WTC11 (cell line): ENCODE results near the gene CISH. TPM values are rescaled to one million over a fixed set of nuclear protein-coding genes. Genes with fewer than 3 reads are reported as not detected.
A peak's percentile ranks its signal among the peaks of the same experiment; 100 is the strongest.

Source experiments
- AFF4 ChIP-seq: sonication (generic); formaldehyde crosslinking; IDR thresholded peaks from 2 replicates; pipeline ENCODE4 v1.8.1; 2023; ENCODE audit warnings: mild to moderate bottlenecking, missing genetic modification reagents, borderline replicate concordance
- CREB1 ChIP-seq: sonication (generic); formaldehyde crosslinking; IDR thresholded peaks from 2 replicates; pipeline ENCODE4 v1.8.0; 2023; ENCODE audit warnings: mild to moderate bottlenecking, missing genetic modification reagents
- E2F4 ChIP-seq: sonication (generic); formaldehyde crosslinking; IDR thresholded peaks from 2 replicates; pipeline ENCODE4 v1.8.1; 2022; ENCODE audit warnings: low read depth, mild to moderate bottlenecking, moderate library complexity, missing genetic modification reagents, borderline replicate concordance
- E2F5 ChIP-seq: sonication (generic); formaldehyde crosslinking; IDR thresholded peaks from 2 replicates; pipeline ENCODE4 v1.8.1; 2022; ENCODE audit warnings: mild to moderate bottlenecking, moderate library complexity, missing genetic modification reagents
- ESRRA ChIP-seq: sonication (generic); formaldehyde crosslinking; IDR thresholded peaks from 2 replicates; pipeline ENCODE4 v1.8.1; 2022; ENCODE audit warnings: mild to moderate bottlenecking, missing genetic modification reagents, borderline replicate concordance
- ETV6 ChIP-seq: sonication (generic); formaldehyde crosslinking; IDR thresholded peaks from 2 replicates; pipeline ENCODE4 v1.8.1; 2022; ENCODE audit warnings: mild to moderate bottlenecking, missing genetic modification reagents
- FOXP4 ChIP-seq: sonication (generic); formaldehyde crosslinking; IDR thresholded peaks from 2 replicates; pipeline ENCODE4 v1.8.0; 2022; ENCODE audit warnings: mild to moderate bottlenecking, missing genetic modification reagents
- GTF2I ChIP-seq: fragments of 250-450 bp; sonication (Bioruptor Pico); conservative IDR thresholded peaks from 2 replicates; pipeline ENCODE4 v1.4.0; 2021; ENCODE audit warnings: mild to moderate bottlenecking
- MAX ChIP-seq: sonication (generic); formaldehyde crosslinking; IDR thresholded peaks from 2 replicates; pipeline ENCODE4 v1.8.0; 2022; ENCODE audit warnings: mild to moderate bottlenecking, missing genetic modification reagents
- NFATC4 ChIP-seq: fragments of 250-450 bp; sonication (Bioruptor Pico); IDR thresholded peaks from 2 replicates; pipeline ENCODE4 v1.9.0; 2021; ENCODE audit warnings: mild to moderate bottlenecking
- NFYB ChIP-seq: sonication (generic); formaldehyde crosslinking; conservative IDR thresholded peaks from 2 replicates; pipeline ENCODE4 v1.8.0; 2022; ENCODE audit warnings: low read depth, missing genetic modification reagents
- RELA ChIP-seq: sonication (generic); formaldehyde crosslinking; IDR thresholded peaks from 2 replicates; pipeline ENCODE4 v1.8.1; 2022; ENCODE audit warnings: missing genetic modification reagents, mild to moderate bottlenecking, borderline replicate concordance
- RORB ChIP-seq: fragments of 250-450 bp; sonication (Bioruptor Pico); IDR thresholded peaks from 2 replicates; pipeline ENCODE4 v1.9.0; 2021; ENCODE audit warnings: mild to moderate bottlenecking
- SP1 ChIP-seq: sonication (generic); formaldehyde crosslinking; conservative IDR thresholded peaks from 2 replicates; pipeline ENCODE4 v1.8.1; 2022; ENCODE audit warnings: missing genetic modification reagents
- TCF7 ChIP-seq: sonication (generic); formaldehyde crosslinking; IDR thresholded peaks from 2 replicates; pipeline ENCODE4 v1.8.0; 2022; ENCODE audit warnings: mild to moderate bottlenecking, low read depth, missing genetic modification reagents, moderate library complexity
- TEAD4 ChIP-seq: sonication (generic); formaldehyde crosslinking; IDR thresholded peaks from 2 replicates; pipeline ENCODE4 v1.8.0; 2022; ENCODE audit warnings: mild to moderate bottlenecking, missing genetic modification reagents
- USF1 ChIP-seq: sonication (generic); formaldehyde crosslinking; IDR thresholded peaks from 2 replicates; pipeline ENCODE4 v1.8.0; 2022; ENCODE audit warnings: mild to moderate bottlenecking, missing genetic modification reagents
- ZMAT4 ChIP-seq: fragments of 250-450 bp; sonication (Bioruptor Pico); IDR thresholded peaks from 2 replicates; pipeline ENCODE4 v1.9.0; 2021; ENCODE audit warnings: mild to moderate bottlenecking
- ZNF121 ChIP-seq: sonication (generic); formaldehyde crosslinking; IDR thresholded peaks from 2 replicates; pipeline ENCODE4 v1.8.0; 2023; ENCODE audit warnings: missing genetic modification reagents
- ZNF232 ChIP-seq: sonication (generic); formaldehyde crosslinking; IDR thresholded peaks from 2 replicates; pipeline ENCODE4 v1.8.0; 2022; ENCODE audit warnings: mild to moderate bottlenecking, missing genetic modification reagents
- ZNF263 ChIP-seq: sonication (generic); formaldehyde crosslinking; IDR thresholded peaks from 2 replicates; pipeline ENCODE4 v1.8.1; 2022; ENCODE audit warnings: low read depth, mild to moderate bottlenecking, moderate library complexity, missing genetic modification reagents
- ZNF281 ChIP-seq: sonication (generic); formaldehyde crosslinking; IDR thresholded peaks from 2 replicates; pipeline ENCODE4 v1.8.0; 2023; ENCODE audit warnings: mild to moderate bottlenecking, missing genetic modification reagents
- ZNF317 ChIP-seq: sonication (generic); formaldehyde crosslinking; IDR thresholded peaks from 2 replicates; pipeline ENCODE4 v1.8.1; 2023; ENCODE audit warnings: low read depth, mild to moderate bottlenecking, moderate library complexity, missing genetic modification reagents, borderline replicate concordance
- ZSCAN18 ChIP-seq: fragments of 250-450 bp; sonication (Bioruptor Pico); IDR thresholded peaks from 2 replicates; pipeline ENCODE4 v2.1.2; 2022; ENCODE audit warnings: mild to moderate bottlenecking, moderate library complexity
- total RNA-seq: library from RNA; stranded (reverse); gene quantifications from 3 replicates; pipeline ENCODE4 v1.2.3, GENCODE V29; 2021

Gene CISH
- total RNA-seq, 1 experiment from 2014 or later, result 2.4 TPM

- TF ChIP-seq AFF4 (CRISPR knock-in tag) (no peak), NFYB (CRISPR knock-in tag) (peak; percentile 53), ZSCAN18 (CRISPR knock-in tag) (no peak), ZNF317 (CRISPR knock-in tag) (no peak), TCF7 (CRISPR knock-in tag) (no peak), ZNF232 (peak; percentile 83; the same call in 1 of the 2 replicates), ZNF263 (CRISPR knock-in tag) (no peak), ZMAT4 (CRISPR knock-in tag) (no peak), NFATC4 (no peak), FOXP4 (CRISPR knock-in tag) (peak; percentile 91), USF1 (CRISPR knock-in tag) (peak; percentile 60), GTF2I (CRISPR knock-in tag) (no peak), E2F4 (CRISPR knock-in tag) (0 out of 2 replicates have a peak, but pooled peaks have one; percentile 29), CREB1 (peak; percentile 80; the same call in 1 of the 2 replicates), ZNF121 (CRISPR knock-in tag) (peak; percentile 76), SP1 (CRISPR knock-in tag) (peak; percentile 84), RELA (CRISPR knock-in tag) (peak; percentile 66; the same call in 1 of the 2 replicates), ETV6 (CRISPR knock-in tag) (peak; percentile 98), ESRRA (CRISPR knock-in tag) (0 out of 2 replicates have a peak, but pooled peaks have one; percentile 67), E2F5 (peak; percentile 63; the same call in 1 of the 2 replicates), ZNF281 (CRISPR knock-in tag) (peak; percentile 72; the same call in 1 of the 2 replicates), RORB (CRISPR knock-in tag) (no peak), TEAD4 (peak; percentile 26; the same call in 1 of the 2 replicates), MAX (CRISPR knock-in tag) (peak; percentile 95)
These were observed at the start of gene CISH (continued) for GRCh38 chr3:50611464-50612233.
